ENCODE data around the gene SSTR3.

- TF ChIP-seq CTCF (conservative IDR thresholded peaks at IDR 0.05 in 1 of 2, IDR thresholded peaks at IDR 0.05 in 1 of 2; ENCODE audit: low read depth in 1 of 2, low read length in 2 of 2) (no peak), EZH2 (IDR thresholded peaks at IDR 0.05; ENCODE audit: low read length, missing control alignments) (no peak)
Observed at GRCh38 chr22:37234736-37235711, 22.7 kb upstream of the SSTR3 start.
